ENCODE data around the gene IAPP. TPM values are rescaled to one million over a fixed set of nuclear protein-coding genes. Genes with fewer than 3 reads are reported as not detected.

Gene IAPP
- total RNA-seq, 1 experiment from 2014 or later, result not detected

DNA sequence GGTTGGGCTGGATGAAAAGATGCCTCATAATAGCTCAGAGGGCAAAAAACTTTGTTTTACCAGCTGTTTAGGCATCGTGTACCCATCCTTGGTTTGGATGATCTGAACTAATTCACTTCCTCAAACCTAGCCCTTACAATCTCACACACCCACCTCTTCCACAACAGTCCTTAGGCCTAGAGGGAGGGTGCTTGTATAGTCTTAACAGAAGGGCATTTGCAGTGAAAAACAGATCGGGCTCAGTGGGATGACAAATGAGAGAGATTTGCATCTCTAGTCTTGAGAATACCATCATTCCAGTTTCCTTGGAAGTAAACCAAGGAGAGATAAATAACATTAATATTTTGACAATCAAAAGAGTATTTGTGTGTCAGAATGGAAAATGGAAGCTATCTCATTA is 49.0 kb upstream of the IAPP start:
- Histone ChIP-seq H3K9me3 (ENCODE audit: control insufficient read depth in 1 of 2, insufficient read depth in 1 of 2, low read depth in 1 of 2, low read length in 2 of 2) (no peaks in the 10 kb centered on the region; a peak in 1 of 4 replicates), H3K36me3 (ENCODE audit: control insufficient read depth in 1 of 2, insufficient read depth in 2 of 2, low read length in 2 of 2) (no peaks in the 10 kb centered on the region), H3K79me2 (ENCODE audit: insufficient read depth, low read length) (no peaks in the 10 kb centered on the region), H3K9ac (ENCODE audit: low read length) (no peak overlapping the region), H4K20me1 (ENCODE audit: insufficient read depth) (no peaks in the 10 kb centered on the region), H3K27ac (ENCODE audit: low read depth, low read length) (no peak overlapping the region), H3K27me3 (ENCODE audit: insufficient read depth, low read length) (no peaks in the 10 kb centered on the region), H3K9me2 (ENCODE audit: insufficient read depth) (no peaks in the 10 kb centered on the region), H2AFZ (ENCODE audit: low read depth, low read length, poor library complexity, severe bottlenecking) (no peak overlapping the region), H3K4me3 (replicated peaks in 1 of 2; ENCODE audit: low read depth in 1 of 2, low read length in 2 of 2) (no peak overlapping the region), H3K4me2 (ENCODE audit: low read length) (no peak overlapping the region), H3K4me1 (ENCODE audit: control insufficient read depth in 1 of 2, insufficient read depth in 2 of 2, low read length in 2 of 2) (no peaks in the 10 kb centered on the region)
- POLR2A ChIA-PET, result no interaction called here
- RAD21 ChIA-PET (ENCODE audit: low non-redundant PET in 1 of 2, low total read pairs in 2 of 2, uncharacterized antibody in 2 of 2, unreplicated experiment in 2 of 2), result no interaction called here
- DNase-seq (ENCODE audit: low read depth, low spot score) (no peak), ATAC-seq (no peak)
- CTCF ChIA-PET, result no interaction called here
- intact Hi-C loops (cut with micrococcal nuclease), result no loop called here
- no TSS peak for BruUV-seq (replicated peaks)
- TF ChIP-seq FOSL1 (IDR thresholded peaks at IDR 0.05; ENCODE audit: low read depth) (no peak), ZFX (IDR thresholded peaks at IDR 0.05) (no peak), TCF7L2 (IDR thresholded peaks at IDR 0.05; ENCODE audit: borderline replicate concordance, extremely low read depth, insufficient read depth, insufficient read length) (no peak), POLR2AphosphoS5 (IDR thresholded peaks at IDR 0.05; ENCODE audit: low read depth, low read length) (no peak), YY1 (IDR thresholded peaks at IDR 0.05; ENCODE audit: extremely low read depth, insufficient replicate concordance, low read depth, low read length) (no peak), CBX3 (IDR thresholded peaks at IDR 0.05; ENCODE audit: low read depth) (no peak), EGR1 (IDR thresholded peaks at IDR 0.05; ENCODE audit: low read depth) (no peak), SIN3A (IDR thresholded peaks at IDR 0.05; ENCODE audit: low read depth) (no peak)
- TF ChIP-seq, protein P1, sequence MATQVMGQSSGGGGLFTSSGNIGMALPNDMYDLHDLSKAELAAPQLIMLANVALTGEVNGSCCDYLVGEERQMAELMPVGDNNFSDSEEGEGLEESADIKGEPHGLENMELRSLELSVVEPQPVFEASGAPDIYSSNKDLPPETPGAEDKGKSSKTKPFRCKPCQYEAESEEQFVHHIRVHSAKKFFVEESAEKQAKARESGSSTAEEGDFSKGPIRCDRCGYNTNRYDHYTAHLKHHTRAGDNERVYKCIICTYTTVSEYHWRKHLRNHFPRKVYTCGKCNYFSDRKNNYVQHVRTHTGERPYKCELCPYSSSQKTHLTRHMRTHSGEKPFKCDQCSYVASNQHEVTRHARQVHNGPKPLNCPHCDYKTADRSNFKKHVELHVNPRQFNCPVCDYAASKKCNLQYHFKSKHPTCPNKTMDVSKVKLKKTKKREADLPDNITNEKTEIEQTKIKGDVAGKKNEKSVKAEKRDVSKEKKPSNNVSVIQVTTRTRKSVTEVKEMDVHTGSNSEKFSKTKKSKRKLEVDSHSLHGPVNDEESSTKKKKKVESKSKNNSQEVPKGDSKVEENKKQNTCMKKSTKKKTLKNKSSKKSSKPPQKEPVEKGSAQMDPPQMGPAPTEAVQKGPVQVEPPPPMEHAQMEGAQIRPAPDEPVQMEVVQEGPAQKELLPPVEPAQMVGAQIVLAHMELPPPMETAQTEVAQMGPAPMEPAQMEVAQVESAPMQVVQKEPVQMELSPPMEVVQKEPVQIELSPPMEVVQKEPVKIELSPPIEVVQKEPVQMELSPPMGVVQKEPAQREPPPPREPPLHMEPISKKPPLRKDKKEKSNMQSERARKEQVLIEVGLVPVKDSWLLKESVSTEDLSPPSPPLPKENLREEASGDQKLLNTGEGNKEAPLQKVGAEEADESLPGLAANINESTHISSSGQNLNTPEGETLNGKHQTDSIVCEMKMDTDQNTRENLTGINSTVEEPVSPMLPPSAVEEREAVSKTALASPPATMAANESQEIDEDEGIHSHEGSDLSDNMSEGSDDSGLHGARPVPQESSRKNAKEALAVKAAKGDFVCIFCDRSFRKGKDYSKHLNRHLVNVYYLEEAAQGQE (IDR thresholded peaks at IDR 0.05; ENCODE audit: low read depth), result no peak
